H1 (cell line): Measurements from ENCODE around the gene SH2D1B. TPM values are rescaled to one million over a fixed set of nuclear protein-coding genes. Genes with fewer than 3 reads are reported as not detected.

ENCODE experiments used
- CTCF ChIA-PET: fragments of 300-600 bp; sonication (Branson Sonifier 250); formaldehyde crosslinking; loops from one replicate; lab custom pipeline; 2021; ENCODE audit not compliant: partially characterized antibody; lab: Charles Lee
- POLR2A ChIA-PET: fragments of 300-600 bp; sonication (Branson Sonifier 250); formaldehyde crosslinking; loops from one replicate; lab custom pipeline; 2021; ENCODE audit warnings: inconsistent platforms; ENCODE audit not compliant: partially characterized antibody; lab: Charles Lee
- DNase-seq, 2 experiments: peaks; one replicate each; pipeline versions ENCODE4 v3.0.0 to v3.0.0-alpha.2; 2010 to 2022; ENCODE audit warnings: low spot score in 2 of 2, low read depth in 1 of 2, mixed read lengths in 1 of 2
- FAIRE-seq: peaks from 2 replicates; lab custom pipeline; 2011; peaks lifted over from hg19 to GRCh38; lab: Jason Lieb, UNC
- H2AFZ ChIP-seq: 2 replicates; pipeline ENCODE4 v1.8.1; 2012; ENCODE audit warnings: low read length, inconsistent platforms
- H2AK5ac ChIP-seq: 2 replicates; pipeline ENCODE4 v1.6.1; 2013; ENCODE audit warnings: low read depth, low read length
- H2BK120ac ChIP-seq: replicated peaks from 2 replicates; pipeline ENCODE3; 2013; ENCODE audit warnings: low read depth, low read length, inconsistent platforms
- H2BK12ac ChIP-seq: 2 replicates; pipeline ENCODE4 v1.6.1; 2013; ENCODE audit warnings: low read depth, low read length
- H2BK15ac ChIP-seq: 2 replicates; pipeline ENCODE4 v1.6.1; 2013; ENCODE audit warnings: low read length
- H2BK20ac ChIP-seq: 2 replicates; pipeline ENCODE4 v1.6.1; 2013; ENCODE audit warnings: low read length
- H2BK5ac ChIP-seq: 2 replicates; pipeline ENCODE4 v1.6.1; 2013; ENCODE audit warnings: low read depth, low read length
- H3K14ac ChIP-seq: 2 replicates; pipeline ENCODE4 v1.6.1; 2013; ENCODE audit warnings: inconsistent platforms; ENCODE audit not compliant: insufficient read length
- H3K18ac ChIP-seq: 2 replicates; pipeline ENCODE4 v1.6.1; 2013; ENCODE audit warnings: low read length; ENCODE audit errors: extremely low read depth
- H3K23ac ChIP-seq: 2 replicates; pipeline ENCODE4 v1.6.1; 2013; ENCODE audit warnings: inconsistent platforms; ENCODE audit not compliant: insufficient read length
- H3K23me2 ChIP-seq: 2 replicates; pipeline ENCODE4 v1.6.1; 2013; ENCODE audit warnings: low read depth, low read length
- H3K27ac ChIP-seq: 2 replicates; pipeline ENCODE4 v1.6.1; 2011; ENCODE audit warnings: low read depth, low read length, inconsistent platforms
- H3K27me3 ChIP-seq, 4 experiments: replicated peaks in 1 of 4; 1 replicate in 1 of 4; 2 replicates in 3 of 4; pipeline versions ENCODE4 v1.6.1 to v1.8.1; 2011 to 2013; ENCODE audit warnings: low read length in 3 of 4, mild to moderate bottlenecking in 3 of 4, inconsistent platforms in 2 of 4, mixed read lengths in 2 of 4, moderate library complexity in 1 of 4; ENCODE audit not compliant: control insufficient read depth in 3 of 4, insufficient read depth in 3 of 4; ENCODE audit errors: extremely low read depth in 1 of 4
- H3K36me3 ChIP-seq, 4 experiments: 2 replicates each; pipeline versions ENCODE4 v1.6.1 to v1.8.1; 2011 to 2013; ENCODE audit warnings: mild to moderate bottlenecking in 4 of 4, low read length in 3 of 4, moderate library complexity in 2 of 4, control low read depth in 1 of 4, inconsistent platforms in 1 of 4; ENCODE audit not compliant: insufficient read depth in 4 of 4, control insufficient read depth in 2 of 4
- H3K4ac ChIP-seq: replicated peaks from 2 replicates; pipeline ENCODE3; 2013; ENCODE audit warnings: low read length, low read depth, mixed read lengths, inconsistent platforms; ENCODE audit not compliant: insufficient read length
- H3K4me1 ChIP-seq, 4 experiments: replicated peaks in 1 of 4; 1 replicate in 1 of 4; 2 replicates in 3 of 4; pipeline versions ENCODE4 v1.6.1 to v1.8.1; 2011 to 2013; ENCODE audit warnings: low read length in 3 of 4, inconsistent platforms in 2 of 4, mixed read lengths in 1 of 4; ENCODE audit not compliant: insufficient read depth in 4 of 4, control insufficient read depth in 3 of 4
- H3K4me2 ChIP-seq, 2 experiments: 2 replicates each; pipeline versions ENCODE4 v1.6.1 to v1.8.1; 2011 to 2013; ENCODE audit warnings: low read depth in 2 of 2, low read length in 2 of 2, control low read depth in 1 of 2, inconsistent platforms in 1 of 2, mild to moderate bottlenecking in 1 of 2; ENCODE audit not compliant: insufficient read depth in 1 of 2
- H3K4me3 ChIP-seq, 4 experiments: fragments of 200-600, 300-600 bp in 1 of 4; sonication (generic), shearing (Covaris generic), sonication (Bioruptor Twin) in 1 of 4; 2 replicates each; pipeline versions ENCODE4 v1.5.1 to v1.8.1; 2011 to 2016; ENCODE audit warnings: low read length in 4 of 4, low read depth in 3 of 4, control low read depth in 2 of 4, inconsistent platforms in 2 of 4, mild to moderate bottlenecking in 2 of 4, mixed read lengths in 1 of 4, moderate library complexity in 1 of 4; ENCODE audit not compliant: insufficient read depth in 2 of 4; ENCODE audit errors: extremely low read depth in 1 of 4
- H3K56ac ChIP-seq: replicated peaks from 2 replicates; pipeline ENCODE3; 2013; ENCODE audit warnings: low read depth, mild to moderate bottlenecking, mixed read lengths, low read length, inconsistent platforms; ENCODE audit not compliant: insufficient read length
- H3K79me1 ChIP-seq: 2 replicates; pipeline ENCODE4 v1.6.1; 2013; ENCODE audit warnings: low read depth, low read length, control low read depth
- H3K79me2 ChIP-seq, 2 experiments: 2 replicates each; pipeline versions ENCODE4 v1.6.1 to v1.8.1; 2012 to 2013; ENCODE audit warnings: low read length in 2 of 2, mild to moderate bottlenecking in 2 of 2, inconsistent platforms in 1 of 2; ENCODE audit not compliant: insufficient read depth in 2 of 2, control insufficient read depth in 1 of 2
- H3K9ac ChIP-seq, 4 experiments: replicated peaks in 1 of 4; 1 replicate in 1 of 4; 2 replicates in 3 of 4; pipeline versions ENCODE4 v1.6.1 to v1.8.1; 2011 to 2013; ENCODE audit warnings: low read depth in 3 of 4, low read length in 3 of 4, control low read depth in 2 of 4, mild to moderate bottlenecking in 2 of 4, moderate library complexity in 2 of 4, inconsistent platforms in 1 of 4; ENCODE audit errors: extremely low read depth in 1 of 4
- H3K9me3 ChIP-seq, 2 experiments: 2 replicates each; pipeline versions ENCODE4 v1.6.1 to v1.8.1; 2012 to 2013; ENCODE audit warnings: mild to moderate bottlenecking in 2 of 2, moderate library complexity in 2 of 2, control low read depth in 1 of 2, inconsistent platforms in 1 of 2, low read depth in 1 of 2, low read length in 1 of 2, mixed read lengths in 1 of 2; ENCODE audit not compliant: insufficient read depth in 2 of 2
- H4K20me1 ChIP-seq, 2 experiments: replicated peaks in 1 of 2; 2 replicates each; pipeline versions ENCODE3 to v1.8.1; 2011 to 2013; ENCODE audit warnings: inconsistent platforms in 2 of 2, low read length in 2 of 2, mild to moderate bottlenecking in 1 of 2; ENCODE audit not compliant: insufficient read depth in 2 of 2, control insufficient read depth in 1 of 2
- H4K5ac ChIP-seq: 2 replicates; pipeline ENCODE4 v1.6.1; 2013; ENCODE audit warnings: low read length, low read depth, mixed read lengths, inconsistent platforms; ENCODE audit not compliant: insufficient read length
- H4K8ac ChIP-seq: 2 replicates; pipeline ENCODE4 v1.8.0; 2013; ENCODE audit warnings: mild to moderate bottlenecking, moderate library complexity, low read length, inconsistent platforms; ENCODE audit not compliant: insufficient read depth; ENCODE audit errors: extremely low read depth
- H4K91ac ChIP-seq: replicated peaks from 2 replicates; pipeline ENCODE3; 2013; ENCODE audit warnings: low read length, mixed read lengths, inconsistent platforms; ENCODE audit not compliant: insufficient read length
- BRCA1 ChIP-seq: IDR thresholded peaks from 2 replicates; pipeline ENCODE4 v1.6.1; 2012; ENCODE audit warnings: low read depth, low read length, improper control_type of control experiment
- CBX5 ChIP-seq: fragments of 300-800, 300-1000 bp; sonication (generic); IDR thresholded peaks from 2 replicates; pipeline ENCODE4 v1.7.1; 2016; ENCODE audit warnings: antibody characterized with exemption, low read length, low read depth
- CBX8 ChIP-seq: fragments of 300-800, 300-1000 bp; sonication (generic); IDR thresholded peaks from 2 replicates; pipeline ENCODE4 v1.7.1; 2016; ENCODE audit warnings: low read depth, low read length, borderline replicate concordance
- CHD1 ChIP-seq: IDR thresholded peaks from 2 replicates; pipeline ENCODE4 v1.6.1; 2012; ENCODE audit warnings: low read depth, low read length, improper control_type of control experiment
- JUND ChIP-seq: IDR thresholded peaks from 2 replicates; pipeline ENCODE4 v1.6.1; 2011; ENCODE audit warnings: mild to moderate bottlenecking, improper control_type of control experiment, low read length
- PHF8 ChIP-seq: fragments of 200-600 bp; sonication (generic); conservative IDR thresholded peaks from 2 replicates; pipeline ENCODE4 v1.7.1; 2012; ENCODE audit warnings: low read depth, mild to moderate bottlenecking, inconsistent platforms, low read length, moderate library complexity
- POLR2AphosphoS5 ChIP-seq: IDR thresholded peaks from 2 replicates; pipeline ENCODE4 v1.6.1; 2011; ENCODE audit warnings: low read depth, low read length
- SIN3A ChIP-seq, 2 experiments: IDR thresholded peaks in 1 of 2; conservative IDR thresholded peaks in 1 of 2; 2 replicates each; pipeline ENCODE4 v1.6.1; 2011 to 2012; ENCODE audit warnings: low read length in 2 of 2, improper control_type of control experiment in 1 of 2, low read depth in 1 of 2, mild to moderate bottlenecking in 1 of 2
- WGBS, 2 experiments: shearing (Covaris generic) in 1 of 2; methylation state at CpG; one replicate each; pipeline versions ENCODE4 v1.1.6 to v1.1.7; 2013 to 2015; ENCODE audit warnings: low lambda C conversion rate in 2 of 2, mixed read lengths in 2 of 2, inconsistent platforms in 1 of 2, low coverage in 1 of 2, missing lambda C conversion rate in 1 of 2; ENCODE audit not compliant: insufficient replicate concordance in 2 of 2, insufficient coverage in 1 of 2, insufficient read length in 1 of 2; ENCODE audit errors: extremely low coverage in 1 of 2, missing lambda C conversion rate in 1 of 2; 5-methylcytosine and 5-hydroxymethylcytosine counted together
- polyA plus RNA-seq, 7 experiments: library from polyadenylated mRNA; depleted of rRNA in 3 of 7; stranded (reverse) in 5 of 7; unstranded in 2 of 7; fragments of >200 nt in 5 of 7; fragments of 200-250 nt in 2 of 7; gene quantifications; 1 replicate in 5 of 7; 2 replicates in 1 of 7; 4 replicates in 1 of 7; pipeline versions ENCODE4 v1.2.1 to v1.2.3, GENCODE V29; 2011 to 2013; ENCODE audit warnings: missing spikeins in 2 of 7, mixed read lengths in 2 of 7
- total RNA-seq: library from RNA; stranded (reverse); fragmentation: NEBNext Ultra II Directional; extraction: Animal tissue kit (Norgen Biotek cat#: 25700); gene quantifications from 2 replicates; pipeline ENCODE4 v1.2.1, GENCODE V29; 2021
- TF ChIP-seq, protein P1 (sequence below): IDR thresholded peaks from 2 replicates; pipeline ENCODE4 v1.6.1; 2012; ENCODE audit warnings: inconsistent platforms
- TF ChIP-seq, protein P2 (sequence below): IDR thresholded peaks from 2 replicates; pipeline ENCODE4 v1.6.1; 2011; ENCODE audit warnings: low read depth, mild to moderate bottlenecking, low read length; ENCODE audit not compliant: insufficient read depth

SH2D1B gene
- total and polyA plus RNA-seq, 2 of the 8 experiments (the other 6 are each of a cell fraction or from before 2014, with no cell fraction given): not detected

DNA sequence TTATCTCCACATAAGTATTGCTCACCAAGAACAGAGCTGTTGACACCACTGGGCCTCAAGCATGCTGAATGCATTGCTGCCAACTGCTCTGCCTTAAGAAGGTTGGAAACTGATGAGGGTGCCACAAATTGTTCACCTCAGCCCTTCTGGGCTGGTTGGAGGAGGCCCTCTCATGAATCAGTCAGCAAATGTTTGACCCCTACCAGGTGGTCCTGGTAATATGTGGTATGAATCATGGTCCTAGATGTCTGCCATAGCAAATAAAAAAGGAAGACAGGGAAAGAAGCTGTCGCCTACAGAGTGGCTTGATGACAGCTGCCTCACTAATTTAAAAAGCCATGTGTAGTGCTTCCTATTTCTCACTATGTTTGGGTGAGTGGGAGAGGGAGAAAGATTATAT is 47.4 kb downstream of the SH2D1B start:
- ChIA-PET CTCF (interaction anchor here (0.6 to 1.8 kb wide), 3 partner anchors 19 to 209 kb away, joined by 3 to 5 read pairs (median 4); no protein-coding TSS in a partner anchor), POLR2A (no interaction called here)
- Histone ChIP-seq H4K8ac (no peak overlapping the region), H4K5ac (no peak overlapping the region), H3K4ac (no peak overlapping the region), H3K18ac (no peak overlapping the region), H4K91ac (no peak overlapping the region), H3K36me3 (peaks cover 0 to 6% (median 1%) of the 10 kb centered on the region in 4 experiments; a peak in 1 of 8 replicates), H3K79me1 (no peaks in the 10 kb centered on the region), H3K4me2 (no peak overlapping the region), H2AK5ac (no peak overlapping the region), H3K9ac (no peak overlapping the region), H2BK5ac (no peak overlapping the region), H3K23me2 (no peaks in the 10 kb centered on the region), H4K20me1 (peaks cover 0 to 2% of the 10 kb centered on the region in 2 experiments), H3K4me1 (no peaks in the 10 kb centered on the region), H3K14ac (no peak overlapping the region), H3K23ac (no peak overlapping the region), H3K4me3 (no peak overlapping the region), H3K27ac (no peak overlapping the region), H2BK15ac (no peak overlapping the region), H2AFZ (no peak overlapping the region), H3K79me2 (no peaks in the 10 kb centered on the region), H2BK120ac (no peak overlapping the region), H3K56ac (no peak overlapping the region), H2BK20ac (no peak overlapping the region), H3K9me3 (no peaks in the 10 kb centered on the region), H2BK12ac (no peak overlapping the region), H3K27me3 (no peaks in the 10 kb centered on the region)
- 100% methylated on average over 1 of the region's 1 CpG; no CpG with 5 or more reads in 1 of the 2 experiments for WGBS, 2 experiments
- FAIRE-seq: no peak
- DNase-seq: no peak
- TF ChIP-seq PHF8 (no peak), CBX5 (no peak), POLR2AphosphoS5 (no peak), CBX8 (no peak), JUND (no peak), SIN3A (conservative IDR thresholded peaks at IDR 0.05 in 1 of 2, IDR thresholded peaks at IDR 0.05 in 1 of 2; ENCODE audit: low read depth in 1 of 2, low read length in 2 of 2) (no peak), BRCA1 (no peak), CHD1 (no peak)
- TF ChIP-seq, protein P1, sequence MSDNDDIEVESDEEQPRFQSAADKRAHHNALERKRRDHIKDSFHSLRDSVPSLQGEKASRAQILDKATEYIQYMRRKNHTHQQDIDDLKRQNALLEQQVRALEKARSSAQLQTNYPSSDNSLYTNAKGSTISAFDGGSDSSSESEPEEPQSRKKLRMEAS: no peak
- TF ChIP-seq, protein P2, sequence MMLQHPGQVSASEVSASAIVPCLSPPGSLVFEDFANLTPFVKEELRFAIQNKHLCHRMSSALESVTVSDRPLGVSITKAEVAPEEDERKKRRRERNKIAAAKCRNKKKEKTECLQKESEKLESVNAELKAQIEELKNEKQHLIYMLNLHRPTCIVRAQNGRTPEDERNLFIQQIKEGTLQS: no peak
